Mucosa of gallbladder (tissue), 1 donor: ENCODE results near the gene PXYLP1. TPM values are rescaled to one million over a fixed set of nuclear protein-coding genes. Genes with fewer than 3 reads are reported as not detected.

Experiments used
- DNase-seq: peaks from one replicate; pipeline ENCODE4 v3.0.0-alpha.2; 2020; ENCODE audit warnings: low spot score
- total RNA-seq: library from RNA; stranded (reverse); gene quantifications from one replicate; pipeline ENCODE4 v1.2.1, GENCODE V29; 2021
- donor health status: DM: no; HTN: no; CAD: no.

PXYLP1 gene
- total RNA-seq, 1 donor from 2014 or later = 14.1 TPM

DNA sequence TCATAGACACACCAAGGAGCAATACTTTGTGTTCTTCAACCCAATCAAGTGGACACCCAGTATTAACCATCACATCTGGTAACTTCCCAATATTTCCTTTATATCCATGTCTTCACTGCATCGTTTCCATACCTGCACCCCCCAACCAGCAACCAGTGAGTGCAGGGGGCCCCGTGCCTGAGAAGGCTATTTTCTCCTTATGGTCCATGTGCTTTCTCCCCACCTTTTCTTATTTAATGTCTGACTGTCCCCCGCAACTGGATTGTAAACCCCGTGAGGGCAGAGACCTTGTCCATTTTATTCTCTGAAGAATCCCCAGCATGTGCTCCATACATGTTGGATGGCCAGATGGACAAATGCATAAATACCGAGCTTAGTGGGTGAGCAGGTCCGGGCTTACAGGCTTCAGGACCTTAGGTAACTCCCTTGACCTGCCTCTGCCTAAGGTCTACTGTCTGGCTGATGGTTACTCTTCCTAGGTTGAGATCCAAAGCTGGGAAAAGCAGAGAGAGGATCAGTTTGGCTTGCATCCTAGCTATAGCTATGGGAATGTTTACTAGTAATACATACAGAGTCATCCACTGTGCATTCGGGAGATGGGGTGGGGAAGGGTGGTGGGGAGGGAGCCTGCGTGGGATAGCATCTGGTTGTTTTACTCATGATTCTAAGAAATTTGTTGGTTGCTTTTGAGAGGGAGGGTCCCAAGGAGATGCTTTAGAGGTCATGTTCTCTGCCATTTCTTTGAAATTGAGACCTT lies 41.5 kb downstream of the PXYLP1 start:
- no peak for DNase-seq

DNA sequence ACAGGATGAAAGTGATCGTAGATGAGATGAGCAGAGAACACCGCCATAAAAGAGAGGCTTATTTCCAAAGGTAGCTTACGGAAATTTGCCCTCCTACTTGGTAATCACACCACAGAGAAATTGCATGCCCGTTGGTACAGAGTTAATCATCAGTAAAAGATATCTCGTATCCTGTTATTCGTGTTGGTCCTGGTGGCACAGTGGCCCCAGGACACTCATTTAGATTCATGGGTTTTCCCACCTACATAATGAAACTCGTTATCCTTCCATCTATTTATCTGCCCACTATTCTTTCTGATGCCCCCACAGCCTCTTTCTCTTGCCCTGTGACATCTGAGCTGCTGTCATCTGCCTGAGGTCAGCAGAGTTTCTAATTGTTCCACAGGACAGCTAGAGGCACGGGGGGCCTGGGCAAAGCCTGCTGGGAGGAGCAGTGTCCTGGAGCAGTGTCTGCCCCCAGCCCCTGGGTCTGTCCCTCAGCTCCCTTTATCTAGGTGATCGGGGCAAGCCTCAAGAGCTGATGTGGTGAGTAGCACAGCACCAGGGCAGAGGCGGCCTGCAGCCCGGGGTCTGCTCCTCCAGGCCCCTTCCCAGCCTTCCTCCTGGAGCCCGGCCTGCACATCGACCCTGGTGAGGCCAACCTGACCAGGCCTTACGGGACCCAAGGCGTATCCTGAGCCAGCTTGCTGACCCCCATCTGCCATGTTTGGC lies 42.2 kb downstream of the PXYLP1 start:
- DNase-seq = no peak

DNA sequence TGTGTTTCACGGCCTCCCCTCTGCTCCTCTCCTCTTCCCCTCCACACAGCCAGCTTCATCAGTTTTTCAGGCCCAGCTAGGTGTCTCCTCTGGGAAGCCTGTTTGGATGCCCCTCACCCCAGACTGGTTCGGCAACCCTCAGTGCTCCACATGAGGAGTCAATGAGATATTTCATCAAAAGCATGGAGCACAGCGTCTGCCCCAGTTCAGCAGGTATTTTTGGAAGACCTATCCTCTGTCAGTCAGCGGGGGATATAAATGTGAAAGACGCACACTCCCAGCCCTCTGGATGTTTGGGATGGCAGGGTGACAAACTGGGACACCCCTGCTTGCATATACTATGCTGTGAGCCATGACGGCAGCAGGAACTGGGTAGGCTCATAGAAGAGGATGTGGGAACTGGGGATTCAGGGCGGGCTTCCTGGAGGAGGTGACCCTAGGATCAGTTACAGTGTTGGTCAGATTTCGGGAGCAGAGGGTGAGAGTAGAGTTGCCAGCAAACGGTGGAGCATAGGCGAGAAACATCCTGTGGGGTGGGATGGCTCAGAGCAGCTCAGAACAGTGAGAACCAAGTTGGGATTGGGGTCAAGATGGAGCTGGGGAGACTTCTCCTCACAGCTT lies 42.9 kb downstream of the PXYLP1 start:
- no peak for DNase-seq

DNA sequence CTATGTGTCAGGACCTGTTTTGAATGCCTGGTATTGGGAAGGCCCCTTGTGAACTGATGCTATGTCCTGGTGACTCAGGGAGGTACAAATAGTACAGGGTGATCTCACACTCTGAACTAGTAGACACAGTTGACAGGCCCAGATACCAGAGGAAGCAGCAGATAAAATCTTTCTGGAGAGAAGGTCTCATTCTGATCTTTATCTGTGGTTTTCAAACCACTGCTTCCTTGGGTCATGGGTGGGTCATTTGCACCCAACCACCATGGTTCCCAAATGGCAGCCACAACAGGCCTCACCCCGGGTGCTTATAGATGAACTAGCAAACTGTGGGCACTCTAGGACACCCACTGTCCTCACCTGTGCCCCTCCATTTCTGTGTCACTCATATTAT lies 43.4 kb downstream of the PXYLP1 start:
- DNase-seq = no peak

DNA sequence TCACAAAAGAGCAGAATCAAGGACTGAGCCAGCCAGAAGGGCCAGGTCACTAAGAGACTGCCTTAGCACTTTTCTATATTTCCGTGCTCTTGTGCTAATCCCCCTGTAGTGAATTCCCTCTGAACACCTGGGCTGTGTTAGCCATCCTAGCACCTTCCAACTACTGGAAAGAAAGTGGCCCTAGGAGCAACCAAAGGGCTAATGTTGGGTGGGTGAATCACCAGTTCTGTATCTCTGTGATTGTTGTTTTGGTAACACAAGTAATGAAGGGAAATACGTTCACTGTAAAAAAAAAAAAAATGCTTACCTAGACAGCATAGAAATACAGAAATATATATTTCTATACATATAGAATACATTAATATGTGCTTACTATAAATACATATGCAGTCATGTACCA lies 43.9 kb downstream of the PXYLP1 start:
- DNase-seq = no peak

DNA sequence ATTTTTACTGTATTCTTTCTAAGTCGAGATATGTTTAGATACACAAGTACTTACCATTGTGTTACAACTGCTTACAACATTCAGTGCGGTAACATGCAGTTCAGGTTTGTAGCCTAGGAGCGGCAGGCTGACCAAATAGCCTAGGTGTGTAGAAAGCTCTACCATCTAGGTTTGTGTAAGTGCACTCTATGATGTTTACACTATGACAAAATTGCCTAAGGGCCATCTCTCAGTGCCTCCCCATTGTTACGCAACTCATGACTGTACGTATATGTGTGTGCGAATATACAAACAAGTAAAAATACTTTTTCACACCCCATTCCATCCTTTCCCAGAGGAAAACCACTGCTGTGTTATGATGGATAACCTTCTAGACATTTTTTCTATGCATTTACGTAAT lies 44.3 kb downstream of the PXYLP1 start:
- DNase-seq = no peak

DNA sequence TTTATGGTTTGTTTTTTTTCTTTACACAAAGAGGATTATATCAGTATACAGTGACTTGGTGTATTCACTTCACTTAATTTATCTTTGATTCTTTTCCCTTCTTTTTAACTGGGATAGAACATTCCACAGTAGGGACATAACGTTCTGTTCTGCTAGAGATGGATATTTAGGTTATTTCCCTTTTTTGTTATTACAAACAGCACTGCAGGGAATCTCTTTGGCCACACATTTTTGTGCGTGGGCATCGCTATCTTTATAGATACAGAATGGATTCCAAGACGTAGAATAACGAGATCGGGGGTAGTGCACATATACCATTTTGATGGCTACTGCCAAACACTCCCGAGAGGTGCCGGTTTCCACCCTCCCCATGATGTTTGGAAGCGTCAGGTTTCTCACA lies 44.8 kb downstream of the PXYLP1 start:
- DNase-seq = no peak

DNA sequence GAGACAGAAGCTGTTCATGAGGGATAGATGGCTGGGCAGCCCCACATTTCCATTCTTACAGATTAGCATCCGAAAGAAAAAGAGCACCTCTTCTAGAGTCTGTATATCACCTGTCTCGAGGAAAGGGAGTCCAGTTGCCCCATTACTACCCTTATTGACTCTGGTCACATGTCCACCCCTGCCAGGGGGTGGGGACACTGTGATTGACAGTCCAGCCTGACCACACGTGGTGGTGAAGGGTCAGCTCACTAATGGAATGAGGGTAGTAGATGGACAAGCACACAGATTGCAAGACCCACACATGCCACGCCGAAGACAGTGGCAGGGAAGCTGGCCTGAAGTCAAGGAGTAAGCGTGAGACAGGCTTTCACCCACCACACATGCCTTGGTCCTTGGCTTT lies 45.8 kb downstream of the PXYLP1 start:
- no peak for DNase-seq

DNA sequence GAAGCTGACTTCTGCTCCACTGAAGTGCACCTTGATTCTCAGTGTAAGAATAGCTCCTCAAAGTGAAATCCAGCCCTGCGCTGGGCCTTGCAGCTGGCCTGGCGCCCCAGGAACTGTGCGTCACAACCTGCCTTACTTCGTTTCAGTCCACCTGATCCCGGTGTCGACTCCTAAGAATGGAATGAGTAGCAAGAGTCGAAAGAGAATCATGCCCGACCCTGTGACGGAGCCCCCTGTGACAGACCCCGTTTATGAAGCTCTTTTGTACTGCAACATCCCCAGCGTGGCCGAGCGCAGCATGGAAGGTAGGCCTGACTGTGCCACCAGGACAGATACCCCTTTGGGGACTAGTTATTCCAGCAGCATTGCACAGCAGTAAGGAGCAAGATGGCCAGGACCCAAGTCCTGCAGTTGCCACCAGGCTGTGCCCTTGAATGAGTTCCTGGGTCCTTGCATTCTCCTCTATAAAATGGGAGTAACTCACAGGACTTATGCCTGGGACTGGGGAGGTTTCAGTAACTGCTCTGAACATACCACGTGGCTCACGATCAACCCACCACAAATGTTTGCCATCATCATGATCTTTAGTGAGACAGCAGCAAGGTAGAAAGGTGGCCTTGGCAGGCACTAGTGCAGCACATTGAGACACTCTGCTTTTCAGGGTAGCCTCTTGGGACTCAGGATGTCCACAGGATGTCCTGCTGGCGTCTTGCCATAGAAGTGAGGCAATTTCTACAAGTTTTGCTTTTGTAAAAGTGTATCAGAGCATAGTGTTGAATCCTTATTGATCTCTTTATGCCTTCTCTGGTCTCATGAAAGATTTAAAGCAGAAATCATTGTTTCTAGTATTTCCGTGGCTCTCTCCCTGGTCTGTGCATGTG lies 46.8 kb downstream of the PXYLP1 start:
- DNase-seq = no peak

DNA sequence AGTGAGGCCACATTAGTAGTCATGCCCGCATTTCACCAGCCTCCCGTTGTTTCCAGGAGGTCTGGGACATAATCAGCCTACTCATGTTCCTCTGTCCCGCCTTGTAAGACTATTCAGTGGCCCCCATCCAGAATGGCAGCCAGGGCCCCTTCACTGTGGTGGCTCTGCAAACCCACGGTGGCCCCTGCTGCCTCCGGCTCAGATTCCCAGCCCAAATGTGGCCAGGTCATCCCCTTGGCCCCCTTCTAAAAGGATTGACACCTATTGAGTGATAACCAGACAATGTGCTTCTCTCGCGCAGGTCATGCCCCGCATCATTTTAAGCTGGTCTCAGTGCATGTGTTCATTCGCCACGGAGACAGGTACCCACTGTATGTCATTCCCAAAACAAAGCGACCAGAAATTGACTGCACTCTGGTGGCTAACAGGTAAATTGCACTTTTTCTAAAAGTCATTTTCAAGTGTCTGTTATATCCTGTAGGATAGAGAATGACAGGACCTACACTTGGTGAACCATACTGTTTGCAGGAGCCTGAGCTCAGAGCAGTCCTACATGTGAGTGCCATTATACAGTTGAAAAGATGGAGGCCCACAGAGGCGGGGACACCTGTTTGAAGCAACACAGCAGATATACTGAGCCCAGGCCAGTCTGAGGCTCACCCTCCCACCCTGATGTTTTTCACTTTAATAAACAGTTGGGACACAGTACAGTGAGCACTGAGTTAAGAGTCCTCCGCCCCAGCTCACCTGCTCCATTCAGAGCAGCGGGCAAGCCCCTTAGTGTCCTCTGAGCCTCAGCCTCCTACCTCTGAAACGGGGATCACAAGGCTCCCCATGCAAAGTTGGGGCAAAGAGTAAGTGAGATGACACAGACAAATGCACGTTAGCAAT lies 47.7 kb downstream of the PXYLP1 start:
- no peak for DNase-seq

DNA sequence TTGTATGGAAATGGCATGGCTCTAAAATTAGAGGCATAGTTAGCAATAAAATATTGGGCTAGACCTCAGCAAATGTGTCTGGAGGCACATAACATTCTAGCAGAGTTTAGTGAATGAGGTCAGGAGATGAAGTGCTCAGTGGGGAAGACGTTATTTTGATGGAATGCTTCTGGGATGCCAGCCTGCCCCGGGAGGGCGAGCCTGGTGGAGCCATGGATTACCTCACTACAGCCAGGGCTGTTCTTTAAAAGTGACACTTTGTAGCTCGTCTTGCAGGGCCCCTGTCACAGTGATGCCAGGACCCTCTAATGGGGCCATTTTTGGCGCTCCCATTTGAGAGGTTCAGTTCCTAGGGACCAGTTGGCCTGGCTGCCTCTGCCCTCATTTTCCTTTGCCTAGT lies 48.5 kb downstream of the PXYLP1 start:
- peak; percentile 32 for DNase-seq

DNA sequence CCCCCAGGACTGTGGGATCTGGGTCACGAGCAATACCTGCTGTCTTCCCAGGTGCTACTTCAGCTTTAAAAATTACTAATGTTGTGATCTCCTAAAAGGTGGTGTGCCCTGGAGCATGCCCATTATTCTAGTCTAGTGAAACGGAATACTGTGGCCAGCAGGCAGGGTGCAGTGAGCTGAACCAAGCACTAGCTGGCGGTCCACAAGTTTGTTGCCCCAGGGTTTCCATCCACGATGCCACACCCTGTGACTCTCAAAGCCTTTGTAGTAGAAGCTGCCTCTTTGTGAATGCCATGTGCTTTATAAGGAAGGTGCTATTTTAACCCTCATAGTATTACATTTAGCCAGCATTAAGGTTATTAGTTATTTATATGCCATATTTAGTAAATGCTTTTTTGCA lies 49.1 kb downstream of the PXYLP1 start:
- DNase-seq = no peak

DNA sequence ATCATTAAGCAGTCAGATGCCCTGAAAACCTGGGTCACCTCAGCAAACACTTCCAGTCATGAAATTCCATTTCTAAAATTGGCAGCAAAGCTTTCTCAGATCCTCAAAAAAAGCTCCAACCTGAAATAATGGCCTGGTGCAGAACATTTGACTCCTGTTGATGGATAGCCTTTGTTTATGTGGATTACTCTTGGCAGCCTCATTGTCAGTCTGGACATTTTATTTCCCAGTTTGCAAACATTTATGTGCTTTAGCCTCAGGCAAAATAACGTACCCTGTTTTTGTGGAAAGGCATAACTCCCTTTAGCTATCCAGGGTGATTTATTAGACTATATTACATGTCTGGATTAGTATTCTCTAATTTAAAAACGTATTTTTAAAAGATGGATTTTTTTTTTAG lies 53.9 kb downstream of the PXYLP1 start:
- DNase-seq = no peak

DNA sequence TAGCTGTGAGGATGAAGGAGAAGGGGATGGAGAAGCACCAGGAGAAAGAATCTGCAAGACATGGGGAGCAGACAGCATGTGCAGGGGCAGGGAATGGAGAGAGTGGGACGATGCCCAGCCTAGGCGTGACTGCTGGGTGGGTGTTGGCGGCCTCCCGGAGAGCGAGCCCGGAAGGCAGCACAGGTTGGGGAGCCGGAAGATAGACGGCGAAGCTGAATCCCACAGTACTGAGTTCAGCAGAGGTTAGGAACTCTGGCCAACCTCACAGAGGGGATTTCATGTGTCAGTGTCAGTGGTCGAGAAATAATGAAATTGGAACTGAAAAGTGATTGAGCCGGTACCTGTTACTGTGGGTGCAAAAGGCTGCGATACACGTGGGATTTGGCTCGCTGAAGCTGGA lies 55.2 kb downstream of the PXYLP1 start:
- DNase-seq = no peak

DNA sequence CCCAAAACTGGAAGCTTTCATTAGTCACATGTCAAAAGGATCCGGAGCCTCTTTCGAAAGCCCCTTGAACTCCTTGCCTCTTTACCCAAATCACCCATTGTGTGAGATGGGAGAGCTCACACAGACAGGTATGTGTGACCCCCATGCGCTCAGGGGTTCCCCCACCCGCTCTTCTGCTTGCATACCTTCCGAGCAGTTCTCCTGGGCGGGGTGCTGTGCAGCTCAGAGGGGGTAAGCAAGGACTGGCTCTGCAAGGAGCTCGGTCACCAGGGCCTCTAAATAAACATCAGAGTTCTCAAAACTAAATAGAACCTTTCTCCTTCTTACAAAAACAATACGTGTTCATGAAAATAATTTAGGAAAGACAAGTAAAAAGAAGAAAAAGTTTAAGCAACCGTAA lies 55.7 kb downstream of the PXYLP1 start:
- DNase-seq = no peak

DNA sequence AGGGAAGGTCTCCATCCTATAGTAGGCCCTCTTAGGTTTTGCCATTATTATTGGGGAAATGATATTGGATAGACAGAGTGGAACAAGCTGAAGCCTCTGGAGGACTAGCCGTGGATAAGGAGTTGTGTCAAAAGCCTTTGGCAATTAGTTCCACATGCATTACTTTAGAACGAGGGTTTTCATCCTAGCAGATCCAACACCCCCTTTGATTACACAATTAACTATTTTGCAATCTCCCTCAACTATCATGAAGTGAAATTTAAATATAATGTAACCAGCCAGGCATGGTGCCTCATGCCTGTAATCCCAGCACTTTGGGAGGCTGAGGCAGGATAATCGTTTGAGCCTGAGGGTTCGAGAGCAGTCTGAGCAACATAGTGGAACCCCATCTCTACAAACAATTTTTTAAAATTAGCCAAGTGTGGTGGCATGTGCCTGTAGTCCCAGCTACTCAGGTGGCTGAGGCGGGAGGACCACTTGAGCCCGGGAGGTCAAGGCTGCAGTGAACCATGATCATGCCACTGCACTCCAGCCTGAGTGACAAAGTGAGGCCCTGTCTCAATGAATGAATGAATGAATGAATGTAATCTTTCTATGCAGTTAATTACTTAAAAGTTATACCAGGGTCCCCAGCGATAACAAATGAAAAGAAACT lies 56.8 kb downstream of the PXYLP1 start:
- no peak for DNase-seq

DNA sequence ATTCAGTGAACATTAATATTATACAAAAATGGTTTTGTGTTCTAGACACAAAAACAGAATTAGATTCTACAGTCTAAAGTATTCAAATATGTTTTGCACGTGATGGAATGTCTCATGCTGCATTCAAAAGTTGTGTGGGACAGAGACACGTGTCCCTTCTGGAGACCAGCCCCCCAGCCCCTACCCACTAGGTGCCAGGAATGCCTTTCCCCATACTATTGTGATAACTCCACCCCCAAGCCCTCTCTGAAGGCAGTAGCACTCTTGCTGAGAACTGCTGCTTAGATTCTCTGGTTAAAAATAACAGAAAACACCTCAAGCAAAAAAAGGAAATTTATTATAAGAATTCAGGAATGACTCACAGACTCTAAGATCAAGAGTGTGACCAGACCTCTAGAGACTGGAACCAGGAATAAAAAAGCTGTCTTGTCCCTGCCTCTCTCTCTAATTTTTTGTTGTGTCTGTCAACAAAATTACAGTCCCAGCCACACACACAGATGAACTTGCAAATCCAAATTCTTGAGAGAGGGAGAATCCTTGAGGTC lies 57.7 kb downstream of the PXYLP1 start:
- no peak for DNase-seq

DNA sequence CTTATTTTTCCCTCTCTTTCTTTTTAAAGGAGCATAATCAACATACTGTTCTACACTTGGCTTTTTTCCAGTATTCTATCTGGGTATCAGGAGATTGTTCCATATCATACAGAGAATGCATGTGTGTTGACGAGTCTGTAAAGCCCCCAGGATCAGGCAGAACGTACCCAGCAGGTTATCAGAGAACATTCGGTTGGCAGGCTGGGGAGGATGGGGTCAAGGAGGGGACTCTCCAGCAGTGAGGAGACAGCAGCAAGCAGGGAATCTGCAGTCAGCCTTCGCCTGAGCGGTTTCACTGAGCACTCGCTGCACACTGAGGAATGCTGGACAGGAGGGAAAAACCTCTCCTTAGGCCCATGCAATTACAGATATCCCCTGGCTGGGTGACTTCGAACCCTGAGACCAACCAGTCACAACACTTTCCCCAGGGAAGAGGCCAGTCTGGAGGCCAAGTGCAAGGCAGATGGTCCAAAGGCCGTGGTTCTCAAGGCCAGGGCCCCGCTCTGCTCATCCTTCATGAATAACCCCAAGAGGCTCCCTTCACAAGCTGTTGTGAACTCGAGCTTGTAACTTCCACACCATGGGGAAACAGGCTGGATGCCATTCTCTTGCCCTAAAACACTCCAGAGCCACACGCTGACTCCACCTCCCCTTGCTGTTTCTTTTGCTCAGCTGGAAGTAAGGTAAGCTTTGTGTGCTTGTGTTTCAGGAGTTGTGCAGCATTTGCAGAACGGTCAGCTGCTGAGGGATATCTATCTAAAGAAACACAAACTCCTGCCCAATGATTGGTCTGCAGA lies 60.1 kb downstream of the PXYLP1 start:
- no peak for DNase-seq

DNA sequence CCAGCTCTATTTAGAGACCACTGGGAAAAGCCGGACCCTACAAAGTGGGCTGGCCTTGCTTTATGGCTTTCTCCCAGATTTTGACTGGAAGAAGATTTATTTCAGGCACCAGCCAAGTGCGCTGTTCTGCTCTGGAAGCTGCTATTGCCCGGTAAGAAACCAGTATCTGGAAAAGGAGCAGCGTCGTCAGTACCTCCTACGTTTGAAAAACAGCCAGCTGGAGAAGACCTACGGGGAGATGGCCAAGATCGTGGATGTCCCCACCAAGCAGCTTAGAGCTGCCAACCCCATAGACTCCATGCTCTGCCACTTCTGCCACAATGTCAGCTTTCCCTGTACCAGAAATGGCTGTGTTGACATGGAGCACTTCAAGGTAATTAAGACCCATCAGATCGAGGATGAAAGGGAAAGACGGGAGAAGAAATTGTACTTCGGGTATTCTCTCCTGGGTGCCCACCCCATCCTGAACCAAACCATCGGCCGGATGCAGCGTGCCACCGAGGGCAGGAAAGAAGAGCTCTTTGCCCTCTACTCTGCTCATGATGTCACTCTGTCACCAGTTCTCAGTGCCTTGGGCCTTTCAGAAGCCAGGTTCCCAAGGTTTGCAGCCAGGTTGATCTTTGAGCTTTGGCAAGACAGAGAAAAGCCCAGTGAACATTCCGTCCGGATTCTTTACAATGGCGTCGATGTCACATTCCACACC lies 60.9 kb downstream of the PXYLP1 start:
- DNase-seq = no peak
